ENCODE measurements around the gene LITAF. TPM values are rescaled to one million over a fixed set of nuclear protein-coding genes. Genes with fewer than 3 reads are reported as not detected.
"Not testable (repeated sequence)": the region's sequence is repeated elsewhere in the genome, so short reads cannot be mapped to it uniquely, and the experiment has no call there.

The LITAF gene
- total and polyA plus RNA-seq, 4 donors, result 40.7 to 86.3 (median 59.3) TPM

DNA sequence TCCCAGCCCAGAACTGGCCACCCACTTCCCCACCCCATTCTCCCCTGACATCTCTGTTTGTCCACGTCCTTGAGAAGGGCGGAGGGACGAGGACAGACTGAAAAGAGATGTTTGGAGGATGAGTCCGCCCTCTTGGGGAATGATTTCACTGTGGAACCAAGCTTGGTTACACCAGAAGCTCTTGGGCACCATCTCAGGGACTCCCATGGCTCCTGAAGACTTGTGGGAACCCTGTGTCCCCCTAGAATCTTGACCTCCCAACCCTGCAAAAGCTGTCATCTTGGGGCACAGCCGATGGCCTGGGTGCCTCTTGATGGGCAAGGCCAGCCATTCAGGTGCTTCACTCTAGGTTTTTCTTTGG is 25.9 kb upstream of the LITAF start:
- Histone ChIP-seq H3K27ac (ENCODE audit: low read depth, low read length) (no peak overlapping the region), H3K9me3 (ENCODE audit: control insufficient read depth, insufficient read depth, low read length) (no peaks in the 10 kb centered on the region), H3K36me3 (ENCODE audit: control insufficient read depth, insufficient read depth, low read length) (no peaks in the 10 kb centered on the region), H3K27me3 (ENCODE audit: control insufficient read depth, insufficient read depth, low read length) (no peaks in the 10 kb centered on the region), H3K4me3 (ENCODE audit: low read depth, low read length) (no peak overlapping the region), H3K4me1 (ENCODE audit: control insufficient read depth, insufficient read depth, low read length) (peaks cover 14% of the 10 kb centered on the region)
- 86% methylated on average over 2 of the region's 5 CpGs for WGBS (ENCODE audit: insufficient coverage)
- no peak for DNase-seq (ENCODE audit: low read depth in 4 of 6, low spot score in 6 of 6)

DNA sequence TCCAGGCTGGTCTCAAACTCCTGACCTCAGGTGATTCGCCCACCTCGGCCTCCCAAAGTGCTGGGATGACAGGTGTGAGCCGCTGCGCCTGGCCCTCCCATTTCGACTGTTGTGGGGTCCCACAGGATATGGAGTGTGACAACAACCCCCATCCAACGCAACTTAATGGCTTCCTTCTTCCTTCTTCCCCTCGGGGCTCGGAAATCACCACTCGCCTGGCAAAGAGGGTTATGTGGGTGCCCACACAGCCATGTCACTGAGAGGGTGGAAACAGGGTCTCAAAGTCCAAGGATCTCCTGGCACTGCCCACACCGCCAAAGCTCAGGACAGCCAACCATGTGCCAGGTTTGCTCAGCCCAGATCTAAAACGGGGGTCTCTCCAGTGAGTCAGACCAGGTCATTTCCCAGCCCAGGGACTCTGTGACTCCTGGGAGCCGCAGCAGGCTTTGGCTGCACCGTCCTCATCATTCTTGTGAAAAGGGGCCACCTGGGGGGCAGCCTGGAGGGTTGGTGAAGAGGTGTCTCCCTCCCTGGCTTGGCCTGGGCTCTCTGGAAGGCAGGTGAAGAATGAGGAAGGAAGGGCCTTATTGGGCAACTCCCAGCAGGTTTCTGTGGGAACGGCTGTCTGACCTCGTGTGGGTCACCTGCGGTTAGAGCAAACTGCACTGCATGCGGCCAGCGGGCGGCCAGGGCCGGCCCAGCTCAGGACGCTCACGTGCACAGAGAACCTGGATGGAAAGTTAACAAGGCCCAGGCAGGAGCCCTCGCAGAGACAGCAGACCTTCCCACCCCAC is 25.3 kb upstream of the LITAF start:
- no peaks in the 10 kb centered on the region for H3K9me3 ChIP-seq (ENCODE audit: control insufficient read depth, insufficient read depth, low read length)
- H3K27me3 ChIP-seq (ENCODE audit: control insufficient read depth, insufficient read depth, low read length), result no peaks in the 10 kb centered on the region
- H3K4me3 ChIP-seq (ENCODE audit: low read depth, low read length), result no peak overlapping the region
- peak in 1 of 6 donors; percentile 0 for DNase-seq (ENCODE audit: low read depth in 4 of 6, low spot score in 6 of 6)
- WGBS (ENCODE audit: insufficient coverage), result 77% methylated on average over 21 of the region's 23 CpGs
- H3K36me3 ChIP-seq (ENCODE audit: control insufficient read depth, insufficient read depth, low read length), result no peaks in the 10 kb centered on the region
- peaks cover 14% of the 10 kb centered on the region for H3K4me1 ChIP-seq (ENCODE audit: control insufficient read depth, insufficient read depth, low read length)
- H3K27ac ChIP-seq (ENCODE audit: low read depth, low read length), result no peak overlapping the region

DNA sequence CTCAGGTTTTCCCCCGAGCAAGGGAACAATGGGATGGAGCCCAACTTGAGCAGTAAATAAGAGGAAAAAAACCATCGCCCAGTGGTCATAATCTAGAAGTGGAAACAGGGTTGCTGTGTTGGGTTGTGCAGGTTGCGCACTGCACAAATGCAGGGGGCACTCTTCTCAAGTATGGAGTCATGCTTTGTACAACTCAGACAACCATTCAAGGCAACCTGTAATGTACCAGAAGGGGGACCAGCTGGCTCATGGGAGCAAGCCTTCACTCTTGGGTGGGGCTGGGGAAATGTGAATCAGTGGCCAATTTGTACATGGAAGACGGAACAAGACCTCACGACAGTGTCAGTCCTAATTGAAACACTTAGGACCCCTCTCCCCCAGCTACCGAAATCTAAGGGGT is 23.9 kb upstream of the LITAF start:
- Histone ChIP-seq H3K4me3 (ENCODE audit: low read depth, low read length) (no peak overlapping the region), H3K9me3 (ENCODE audit: control insufficient read depth, insufficient read depth, low read length) (no peaks in the 10 kb centered on the region), H3K27me3 (ENCODE audit: control insufficient read depth, insufficient read depth, low read length) (no peaks in the 10 kb centered on the region), H3K4me1 (ENCODE audit: control insufficient read depth, insufficient read depth, low read length) (peaks cover 14% of the 10 kb centered on the region), H3K27ac (ENCODE audit: low read depth, low read length) (no peak overlapping the region), H3K36me3 (ENCODE audit: control insufficient read depth, insufficient read depth, low read length) (no peaks in the 10 kb centered on the region)
- WGBS (ENCODE audit: insufficient coverage), result 83% methylated on average over 3 of the region's 6 CpGs
- no peak for DNase-seq (ENCODE audit: low read depth in 4 of 6, low spot score in 6 of 6)

DNA sequence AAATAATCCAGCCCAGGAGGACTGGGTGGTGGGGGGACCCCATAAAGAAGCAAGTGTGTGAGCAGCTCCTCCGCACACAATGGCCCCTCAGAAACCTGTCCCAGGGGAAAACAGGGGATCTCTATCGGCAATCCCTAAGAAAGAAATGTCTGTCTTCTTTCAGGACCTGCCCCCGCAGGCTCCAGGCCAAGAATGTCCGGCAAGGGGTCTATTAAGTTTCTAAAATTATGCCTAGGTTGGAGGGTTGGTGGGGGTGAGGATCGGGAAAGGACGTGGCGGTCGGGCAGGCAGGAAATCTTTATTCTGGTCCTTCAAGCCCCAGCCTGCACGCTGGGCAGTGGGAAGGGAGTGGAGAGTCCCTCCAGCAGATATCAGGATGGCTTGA is 23.4 kb upstream of the LITAF start:
- no peaks in the 10 kb centered on the region for H3K36me3 ChIP-seq (ENCODE audit: control insufficient read depth, insufficient read depth, low read length)
- 38% methylated on average over 9 of the region's 9 CpGs for WGBS (ENCODE audit: insufficient coverage)
- peak overlapping the region; percentile 67 for H3K27ac ChIP-seq (ENCODE audit: low read depth, low read length)
- H3K4me1 ChIP-seq (ENCODE audit: control insufficient read depth, insufficient read depth, low read length), result peaks cover 14% of the 10 kb centered on the region
- no peak overlapping the region for H3K4me3 ChIP-seq (ENCODE audit: low read depth, low read length)
- DNase-seq (ENCODE audit: low read depth in 4 of 6, low spot score in 6 of 6), result peak in 1 of 6 donors; percentile 29
- H3K27me3 ChIP-seq (ENCODE audit: control insufficient read depth, insufficient read depth, low read length), result no peaks in the 10 kb centered on the region
- H3K9me3 ChIP-seq (ENCODE audit: control insufficient read depth, insufficient read depth, low read length), result no peaks in the 10 kb centered on the region

DNA sequence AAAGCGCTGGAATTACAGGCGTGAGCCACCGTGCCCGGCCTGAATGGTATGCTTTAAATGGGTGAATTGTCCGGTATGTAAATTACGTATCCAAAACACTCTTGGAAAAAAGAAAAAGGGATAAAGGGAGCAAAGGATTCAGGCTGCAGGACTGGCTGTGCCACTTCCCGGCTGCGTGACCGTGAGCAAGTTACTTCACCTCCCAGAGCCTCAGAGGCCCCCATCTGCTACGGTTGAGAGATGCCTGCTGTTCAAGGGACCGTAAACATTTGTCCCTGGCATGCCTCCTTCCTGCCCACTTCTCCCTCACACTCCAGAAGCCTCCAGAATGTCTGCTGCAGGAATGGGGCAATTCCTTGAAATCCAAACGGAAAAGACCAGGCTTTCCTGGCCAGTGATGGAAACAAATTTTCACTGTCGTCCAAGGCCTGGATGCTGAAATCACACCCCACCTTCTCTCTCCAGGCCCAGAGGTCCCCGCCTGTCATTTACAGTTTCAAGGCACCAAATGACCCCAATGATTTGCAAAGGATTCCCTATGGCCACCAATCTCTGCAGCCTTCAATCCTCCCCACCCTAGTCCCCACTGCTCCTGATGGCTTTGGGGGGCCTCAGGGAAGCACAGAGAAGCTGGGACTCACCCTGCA is 22.9 kb upstream of the LITAF start:
- Histone ChIP-seq H3K27me3 (ENCODE audit: control insufficient read depth, insufficient read depth, low read length) (no peaks in the 10 kb centered on the region), H3K27ac (ENCODE audit: low read depth, low read length) (peak overlapping the region; percentile 67), H3K36me3 (ENCODE audit: control insufficient read depth, insufficient read depth, low read length) (no peaks in the 10 kb centered on the region), H3K9me3 (ENCODE audit: control insufficient read depth, insufficient read depth, low read length) (no peaks in the 10 kb centered on the region), H3K4me1 (ENCODE audit: control insufficient read depth, insufficient read depth, low read length) (peaks cover 14% of the 10 kb centered on the region), H3K4me3 (ENCODE audit: low read depth, low read length) (no peak overlapping the region)
- WGBS (ENCODE audit: insufficient coverage), result 33% methylated on average over 8 of the region's 14 CpGs
- peak in 2 of 6 donors; percentile 53 to 66 for DNase-seq (ENCODE audit: low read depth in 4 of 6, low spot score in 6 of 6)

DNA sequence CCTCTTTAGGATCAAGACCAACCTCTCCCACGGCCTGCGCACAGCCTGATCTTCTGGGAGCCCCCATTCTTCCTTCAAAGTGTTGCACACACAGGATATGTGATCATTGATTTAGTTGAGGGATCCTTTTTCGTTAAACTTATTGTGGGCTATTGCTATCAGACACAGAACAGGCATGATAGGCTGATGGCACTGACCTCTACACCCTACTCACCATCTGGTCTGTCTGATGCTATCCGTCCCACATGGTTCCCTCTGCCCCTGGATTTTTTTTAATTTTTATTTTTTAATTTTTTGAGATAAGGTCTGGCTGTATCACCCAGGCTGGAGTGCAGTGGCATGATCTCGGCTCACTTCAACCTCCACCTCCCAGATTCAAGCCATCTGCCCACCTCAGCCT is 19.2 kb upstream of the LITAF start:
- no peak for DNase-seq (ENCODE audit: low read depth in 4 of 6, low spot score in 6 of 6)
- Histone ChIP-seq H3K27me3 (ENCODE audit: control insufficient read depth, insufficient read depth, low read length) (no peaks in the 10 kb centered on the region), H3K36me3 (ENCODE audit: control insufficient read depth, insufficient read depth, low read length) (no peaks in the 10 kb centered on the region), H3K4me3 (ENCODE audit: low read depth, low read length) (no peak overlapping the region), H3K4me1 (ENCODE audit: control insufficient read depth, insufficient read depth, low read length) (peaks cover 25% of the 10 kb centered on the region), H3K27ac (ENCODE audit: low read depth, low read length) (no peak overlapping the region), H3K9me3 (ENCODE audit: control insufficient read depth, insufficient read depth, low read length) (no peaks in the 10 kb centered on the region)
- WGBS (ENCODE audit: insufficient coverage), result no CpG with 5 or more reads among the region's 5 CpGs

DNA sequence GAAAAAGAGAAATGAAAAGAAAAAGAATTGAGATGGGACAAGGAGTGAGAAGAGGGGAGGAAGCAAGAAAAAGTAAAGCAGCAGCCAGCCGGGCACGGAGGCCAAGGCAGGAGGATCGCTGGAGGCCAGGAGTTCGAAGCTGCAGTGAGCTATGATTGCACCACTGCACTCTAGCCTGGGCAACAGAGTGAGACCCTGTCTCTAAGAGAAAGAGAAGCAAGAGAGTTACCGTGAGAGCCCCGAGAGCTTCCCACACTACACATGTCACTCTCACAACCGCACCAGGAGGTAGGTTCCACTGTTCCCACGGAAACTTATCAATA is 18.8 kb upstream of the LITAF start:
- H3K27ac ChIP-seq (ENCODE audit: low read depth, low read length), result no peak overlapping the region

DNA sequence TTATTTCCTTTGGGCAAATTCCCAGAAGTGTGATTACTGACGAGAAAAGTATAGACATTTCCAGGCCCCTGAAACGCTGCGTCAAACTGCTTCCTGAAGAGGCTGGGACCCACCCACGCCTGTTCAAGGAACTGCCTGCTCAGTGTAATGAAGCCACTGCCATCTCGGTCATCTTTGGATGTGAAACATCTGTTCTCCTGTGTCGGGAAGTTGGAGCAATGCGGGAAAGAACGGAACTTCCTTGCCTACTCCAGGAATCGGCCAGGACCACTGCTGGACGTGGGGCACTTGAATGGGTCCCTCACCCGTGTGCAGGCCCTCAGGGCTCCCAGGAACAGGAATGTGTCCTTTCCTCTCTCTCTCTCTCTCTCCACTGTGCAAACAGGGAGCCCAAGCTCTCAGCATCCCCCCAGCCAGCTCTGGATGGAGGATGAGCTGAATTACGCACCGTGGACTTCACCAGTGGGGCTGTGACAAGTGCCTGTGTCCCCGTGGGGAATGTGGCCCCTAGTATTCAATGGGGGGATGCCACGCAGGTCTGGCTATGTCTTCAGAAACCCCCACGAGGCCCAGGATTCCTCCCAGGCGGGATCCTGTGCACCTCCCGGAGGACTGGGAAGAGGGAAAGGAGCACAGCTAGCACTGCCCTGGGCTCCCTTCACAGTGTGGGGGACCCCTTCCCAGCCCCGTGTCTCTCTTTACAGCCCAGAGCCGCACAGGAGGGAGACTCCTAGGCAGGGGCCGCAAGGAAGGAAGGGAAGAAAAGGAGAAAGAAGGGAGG is 18.3 kb upstream of the LITAF start:
- H3K4me1 ChIP-seq (ENCODE audit: control insufficient read depth, insufficient read depth, low read length), result peaks cover 20% of the 10 kb centered on the region

More for the DNA sequence above, 18.8 kb upstream of the LITAF start:
- no peak overlapping the region for H3K4me3 ChIP-seq (ENCODE audit: low read depth, low read length)
- 91% methylated on average over 4 of the region's 8 CpGs for WGBS (ENCODE audit: insufficient coverage)
- H3K27me3 ChIP-seq (ENCODE audit: control insufficient read depth, insufficient read depth, low read length), result no peaks in the 10 kb centered on the region
- no peaks in the 10 kb centered on the region for H3K9me3 ChIP-seq (ENCODE audit: control insufficient read depth, insufficient read depth, low read length)
- no peaks in the 10 kb centered on the region for H3K36me3 ChIP-seq (ENCODE audit: control insufficient read depth, insufficient read depth, low read length)
- peaks cover 25% of the 10 kb centered on the region for H3K4me1 ChIP-seq (ENCODE audit: control insufficient read depth, insufficient read depth, low read length)
- DNase-seq (ENCODE audit: low read depth in 4 of 6, low spot score in 6 of 6), result no peak

DNA sequence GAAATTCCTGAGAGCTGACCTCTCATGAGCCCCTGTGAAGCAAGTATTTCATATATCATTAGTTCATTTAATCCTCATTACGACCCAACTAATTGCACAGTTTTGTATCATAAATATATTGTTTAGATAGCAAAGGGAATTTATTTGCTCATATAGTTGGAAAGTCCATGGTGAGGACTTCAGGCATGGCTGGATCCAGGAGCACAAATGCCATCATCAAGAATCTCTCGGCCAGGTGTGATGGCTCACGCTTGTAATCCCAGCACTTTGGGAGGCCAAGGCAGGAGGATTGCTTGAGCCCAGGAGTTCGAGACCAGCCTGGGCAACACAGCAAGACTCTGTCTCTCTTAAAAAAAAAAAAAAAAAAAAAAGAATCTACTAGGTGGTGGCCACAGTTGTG is 17.6 kb upstream of the LITAF start:
- H3K4me1 ChIP-seq (ENCODE audit: control insufficient read depth, insufficient read depth, low read length), result peaks cover 13% of the 10 kb centered on the region
- not testable (repeated sequence) for H3K4me3 ChIP-seq (ENCODE audit: low read depth, low read length); H3K36me3 ChIP-seq (ENCODE audit: control insufficient read depth, insufficient read depth, low read length); DNase-seq (ENCODE audit: low read depth in 4 of 6, low spot score in 6 of 6); H3K27me3 ChIP-seq (ENCODE audit: control insufficient read depth, insufficient read depth, low read length); H3K9me3 ChIP-seq (ENCODE audit: control insufficient read depth, insufficient read depth, low read length); H3K27ac ChIP-seq (ENCODE audit: low read depth, low read length)
- 100% methylated on average over 2 of the region's 4 CpGs for WGBS (ENCODE audit: insufficient coverage)

More for the DNA sequence above, 18.3 kb upstream of the LITAF start:
- no peaks in the 10 kb centered on the region for H3K9me3 ChIP-seq (ENCODE audit: control insufficient read depth, insufficient read depth, low read length)
- H3K27ac ChIP-seq (ENCODE audit: low read depth, low read length), result no peak overlapping the region
- no peak overlapping the region for H3K4me3 ChIP-seq (ENCODE audit: low read depth, low read length)
- H3K27me3 ChIP-seq (ENCODE audit: control insufficient read depth, insufficient read depth, low read length), result no peaks in the 10 kb centered on the region
- peak in 1 of 6 donors; percentile 49 for DNase-seq (ENCODE audit: low read depth in 4 of 6, low spot score in 6 of 6)
- 81% methylated on average over 20 of the region's 21 CpGs for WGBS (ENCODE audit: insufficient coverage)
- H3K36me3 ChIP-seq (ENCODE audit: control insufficient read depth, insufficient read depth, low read length), result no peaks in the 10 kb centered on the region

Data from spinal cord (tissue), 10 donors.